Osteoblast (primary cell): ENCODE measurements around the gene KCNH5. TPM values are rescaled to one million over a fixed set of nuclear protein-coding genes. Genes with fewer than 3 reads are reported as not detected.

ENCODE experiments used
- DNase-seq: peaks from one replicate; pipeline ENCODE4 v3.0.0; 2011; ENCODE audit warnings: low spot score, mixed read lengths; ENCODE audit not compliant: insufficient read length; ENCODE audit errors: missing footprints
- H2AFZ ChIP-seq: 2 replicates; pipeline ENCODE4 v1.6.0; 2011; ENCODE audit warnings: mild to moderate bottlenecking, low read length
- H3K27ac ChIP-seq: 2 replicates; pipeline ENCODE4 v1.5.1; 2011; ENCODE audit warnings: mild to moderate bottlenecking, low read depth, low read length, moderate library complexity
- H3K27me3 ChIP-seq: 2 replicates; pipeline ENCODE4 v1.6.0; 2012; ENCODE audit warnings: mild to moderate bottlenecking, control low read depth, inconsistent platforms, low read length, moderate library complexity; ENCODE audit not compliant: insufficient read depth
- H3K36me3 ChIP-seq: 2 replicates; pipeline ENCODE4 v1.5.1; 2011; ENCODE audit warnings: mild to moderate bottlenecking, low read length, control low read depth, moderate library complexity; ENCODE audit not compliant: insufficient read depth
- H3K4me1 ChIP-seq: 2 replicates; pipeline ENCODE4 v1.5.1; 2011; ENCODE audit warnings: mild to moderate bottlenecking, low read length, control low read depth, moderate library complexity; ENCODE audit not compliant: insufficient read depth
- H3K4me2 ChIP-seq: 2 replicates; pipeline ENCODE4 v1.6.0; 2011; ENCODE audit warnings: mild to moderate bottlenecking, low read length; ENCODE audit not compliant: insufficient read depth
- H3K4me3 ChIP-seq: fragments of 200-600 bp; sonication (generic); 3 replicates; pipeline ENCODE4 v1.5.1; 2012; ENCODE audit warnings: mild to moderate bottlenecking, low read length, inconsistent platforms; ENCODE audit not compliant: insufficient read depth
- H3K79me2 ChIP-seq: 2 replicates; pipeline ENCODE4 v1.6.0; 2012; ENCODE audit warnings: mild to moderate bottlenecking, low read length, control low read depth, inconsistent platforms; ENCODE audit not compliant: insufficient read depth
- H3K9me3 ChIP-seq: 2 replicates; pipeline ENCODE4 v1.5.1; 2011; ENCODE audit warnings: low read depth, low read length, control low read depth
- H4K20me1 ChIP-seq: 2 replicates; pipeline ENCODE4 v1.6.0; 2012; ENCODE audit warnings: mild to moderate bottlenecking, low read length, control low read depth; ENCODE audit not compliant: insufficient read depth
- CTCF ChIP-seq: IDR thresholded peaks from 2 replicates; pipeline ENCODE4 v1.5.1; 2011; ENCODE audit warnings: mild to moderate bottlenecking, low read depth, low read length, moderate library complexity; ENCODE audit errors: extremely low read depth
- total RNA-seq: library from RNA; depleted of rRNA; stranded (reverse); fragments of >200 nt; gene quantifications from 2 replicates; pipeline ENCODE4 v1.2.3, GENCODE V29; 2012

Gene KCNH5
- total RNA-seq, 1 donor = not detected

DNA sequence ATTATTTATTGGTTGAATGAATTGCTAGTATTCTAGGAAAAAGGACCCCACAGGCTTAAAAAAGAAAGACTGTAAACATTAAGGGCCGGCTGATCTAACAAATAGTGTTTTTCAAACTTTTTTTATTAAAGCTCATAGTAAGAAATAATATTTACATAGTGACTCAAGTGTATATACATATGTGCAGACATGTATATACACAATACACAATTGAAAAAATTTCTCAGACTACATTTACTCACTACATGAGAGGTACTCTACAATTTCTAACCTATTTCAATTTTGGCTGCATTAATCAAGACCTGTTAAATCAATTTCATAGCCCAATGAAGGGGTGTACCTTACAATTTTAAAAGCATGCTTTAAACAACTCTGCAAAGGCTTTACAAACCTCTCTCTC is 17.5 kb downstream of the KCNH5 start:
- no peak for DNase-seq
- no peaks in the 10 kb centered on the region for H3K4me1 ChIP-seq
- no peak overlapping the region for H3K4me2 ChIP-seq
- no peak overlapping the region for H3K4me3 ChIP-seq
- H3K79me2 ChIP-seq = no peaks in the 10 kb centered on the region
- no peaks in the 10 kb centered on the region for H3K36me3 ChIP-seq
- no peak for TF ChIP-seq CTCF
- no peak overlapping the region for H3K27ac ChIP-seq
- no peaks in the 10 kb centered on the region for H3K9me3 ChIP-seq
- H4K20me1 ChIP-seq = no peaks in the 10 kb centered on the region
- H3K27me3 ChIP-seq = no peaks in the 10 kb centered on the region
- no peak overlapping the region for H2AFZ ChIP-seq

DNA sequence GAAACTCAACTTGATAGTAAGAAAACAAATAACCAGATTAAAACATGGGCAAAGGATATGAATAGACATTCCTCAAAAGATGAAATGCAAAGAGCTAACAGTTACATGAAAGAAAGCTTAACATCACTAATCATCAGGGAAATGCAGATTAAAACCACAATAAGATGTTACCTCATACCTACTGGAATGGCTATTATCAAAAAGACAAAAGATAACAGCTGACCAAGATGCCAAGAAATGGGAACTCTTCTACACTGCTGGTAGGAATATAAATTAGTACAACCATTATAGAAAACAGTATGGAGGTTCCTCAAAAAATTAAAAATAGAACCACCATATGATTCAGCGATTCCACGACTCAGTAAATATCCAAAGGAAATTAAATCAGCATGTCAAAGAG is 18.8 kb downstream of the KCNH5 start:
- no peaks in the 10 kb centered on the region for H3K27me3 ChIP-seq
- H3K36me3 ChIP-seq = no peaks in the 10 kb centered on the region
- H3K9me3 ChIP-seq = no peaks in the 10 kb centered on the region
- no peak overlapping the region for H2AFZ ChIP-seq
- TF ChIP-seq CTCF = no peak
- no peak overlapping the region for H3K27ac ChIP-seq
- no peak overlapping the region for H3K4me2 ChIP-seq
- H3K4me3 ChIP-seq = no peak overlapping the region
- no peaks in the 10 kb centered on the region for H4K20me1 ChIP-seq
- no peak for DNase-seq
- no peaks in the 10 kb centered on the region for H3K4me1 ChIP-seq
- no peaks in the 10 kb centered on the region for H3K79me2 ChIP-seq

DNA sequence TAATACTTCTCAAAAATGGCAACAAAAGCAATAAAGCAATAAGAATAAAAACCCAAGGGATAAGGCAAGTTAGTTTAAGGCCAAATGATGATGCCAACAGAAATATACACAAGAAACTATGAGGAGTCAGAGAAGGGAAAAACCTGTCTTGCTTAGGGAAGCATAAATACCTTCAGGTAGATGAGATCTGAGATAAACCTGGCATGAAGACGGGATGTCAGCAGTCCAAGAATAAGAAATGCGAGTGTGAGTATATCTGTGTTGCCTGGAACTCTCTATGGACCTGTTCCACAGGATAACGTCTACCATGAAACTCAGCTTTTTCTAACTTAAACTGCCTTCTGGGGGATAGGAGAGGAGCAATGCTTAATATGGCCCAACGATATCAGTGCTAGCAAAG is 30.6 kb downstream of the KCNH5 start:
- H3K27me3 ChIP-seq = no peaks in the 10 kb centered on the region
- H2AFZ ChIP-seq = no peak overlapping the region
- H3K36me3 ChIP-seq = no peaks in the 10 kb centered on the region
- H4K20me1 ChIP-seq = no peaks in the 10 kb centered on the region
- TF ChIP-seq CTCF = no peak
- no peak overlapping the region for H3K4me2 ChIP-seq
- no peaks in the 10 kb centered on the region for H3K79me2 ChIP-seq
- no peaks in the 10 kb centered on the region for H3K9me3 ChIP-seq
- no peak overlapping the region for H3K27ac ChIP-seq
- H3K4me1 ChIP-seq = no peaks in the 10 kb centered on the region
- no peak for DNase-seq
- no peak overlapping the region for H3K4me3 ChIP-seq

- Histone ChIP-seq H3K36me3 (no peaks in the 10 kb centered on the region), H3K4me3 (no peak overlapping the region), H3K4me1 (no peaks in the 10 kb centered on the region), H3K9me3 (no peaks in the 10 kb centered on the region), H3K79me2 (no peaks in the 10 kb centered on the region), H3K27me3 (no peaks in the 10 kb centered on the region), H3K27ac (no peak overlapping the region), H2AFZ (no peak overlapping the region), H3K4me2 (no peak overlapping the region), H4K20me1 (no peaks in the 10 kb centered on the region)
- no peak for DNase-seq
- no peak for TF ChIP-seq CTCF
These were observed 33.1 kb downstream of the KCNH5 start for GRCh38 chr14:63012171-63012570.
